Fibroblast of pulmonary artery (primary cell): ENCODE results near the gene CFAP157.
"Not testable (repeated sequence)": the region's sequence is repeated elsewhere in the genome, so short reads cannot be mapped to it uniquely, and the experiment has no call there.

Experiments
- DNase-seq: peaks from one replicate; pipeline ENCODE4 v3.0.0-alpha.2; 2010; ENCODE audit warnings: low read depth
- H3K4me3 ChIP-seq: replicated peaks from 2 replicates; pipeline ENCODE4 v1.5.1; 2011; ENCODE audit warnings: low read depth, mild to moderate bottlenecking, control low read depth, low read length, moderate library complexity
- CTCF ChIP-seq: IDR thresholded peaks from 2 replicates; pipeline ENCODE4 v1.5.1; 2011; ENCODE audit warnings: mild to moderate bottlenecking, control low read depth, low read length, inconsistent platforms; ENCODE audit errors: missing control alignments

The CFAP157 gene

GRCh38 chr9:127753622-127754021 lies 46.8 kb downstream of the CFAP157 start:
- H3K4me3 ChIP-seq, result no peak overlapping the region
- TF ChIP-seq CTCF, result no peak
- no peak for DNase-seq

GRCh38 chr9:127754099-127755060 lies 47.6 kb downstream of the CFAP157 start:
- no peak for TF ChIP-seq CTCF
- DNase-seq, result no peak
- H3K4me3 ChIP-seq, result no peak overlapping the region

GRCh38 chr9:127755061-127756060 lies 48.6 kb downstream of the CFAP157 start:
- TF ChIP-seq CTCF, result no peak
- H3K4me3 ChIP-seq, result no peak overlapping the region
- no peak for DNase-seq

GRCh38 chr9:127756233-127756632 lies 49.4 kb downstream of the CFAP157 start:
- DNase-seq, result no peak
- no peak overlapping the region for H3K4me3 ChIP-seq
- TF ChIP-seq CTCF, result no peak

GRCh38 chr9:127756776-127757175 lies 50.0 kb downstream of the CFAP157 start:
- not testable (repeated sequence) for DNase-seq

GRCh38 chr9:127758843-127759242 lies 52.1 kb downstream of the CFAP157 start:
- DNase-seq, result no peak
- no peak overlapping the region for H3K4me3 ChIP-seq
- TF ChIP-seq CTCF, result no peak

More at GRCh38 chr9:127756776-127757175, 50.0 kb downstream of the CFAP157 start:
- not testable (repeated sequence) for H3K4me3 ChIP-seq

- no peak overlapping the region for H3K4me3 ChIP-seq
- DNase-seq, result no peak
- TF ChIP-seq CTCF, result no peak
Observed at GRCh38 chr9:127761061-127761460, 54.3 kb downstream of the CFAP157 start.
